HEK293T (cell line): Measurements from ENCODE around the gene SLC25A21.

Experiments used
- ARNT ChIP-seq: fragments of 450-650 bp; IDR thresholded peaks from 2 replicates; pipeline ENCODE4 v1.6.1; 2017; ENCODE audit warnings: mild to moderate bottlenecking
- BHLHE40 ChIP-seq: fragments of 450-650 bp; IDR thresholded peaks from 2 replicates; pipeline ENCODE4 v1.6.1; 2016; ENCODE audit warnings: mild to moderate bottlenecking, moderate library complexity, borderline replicate concordance
- FOXA1 ChIP-seq: fragments of 450-650 bp; IDR thresholded peaks from 2 replicates; pipeline ENCODE4 v1.6.1; 2016; ENCODE audit warnings: mild to moderate bottlenecking
- FOXK2 ChIP-seq: fragments of 450-650 bp; IDR thresholded peaks from 2 replicates; pipeline ENCODE4 v1.6.1; 2016; ENCODE audit warnings: mild to moderate bottlenecking
- FOXM1 ChIP-seq: fragments of 450-650 bp; IDR thresholded peaks from 2 replicates; pipeline ENCODE4 v1.6.1; 2017; ENCODE audit warnings: mild to moderate bottlenecking, borderline replicate concordance
- L3MBTL2 ChIP-seq: fragments of 450-650 bp; conservative IDR thresholded peaks from 2 replicates; pipeline ENCODE4 v1.6.1; 2016; ENCODE audit warnings: mild to moderate bottlenecking
- LEF1 ChIP-seq: fragments of 450-650 bp; IDR thresholded peaks from 2 replicates; pipeline ENCODE4 v1.6.1; 2017; ENCODE audit warnings: mild to moderate bottlenecking, borderline replicate concordance
- NFRKB ChIP-seq: fragments of 450-650 bp; IDR thresholded peaks from 2 replicates; pipeline ENCODE4 v1.6.1; 2016; ENCODE audit warnings: mild to moderate bottlenecking, moderate library complexity
- SP1 ChIP-seq: fragments of 450-650 bp; IDR thresholded peaks from 2 replicates; pipeline ENCODE4 v1.6.1; 2017
- SUZ12 ChIP-seq: fragments of 450-650 bp; IDR thresholded peaks from 2 replicates; pipeline ENCODE4 v1.6.1; 2016; ENCODE audit warnings: mild to moderate bottlenecking
- TARDBP ChIP-seq: fragments of 450-650 bp; IDR thresholded peaks from 2 replicates; pipeline ENCODE4 v1.6.1; 2016
- ZNF384 ChIP-seq: fragments of 450-650 bp; IDR thresholded peaks from 2 replicates; pipeline ENCODE4 v1.6.1; 2016

DNA sequence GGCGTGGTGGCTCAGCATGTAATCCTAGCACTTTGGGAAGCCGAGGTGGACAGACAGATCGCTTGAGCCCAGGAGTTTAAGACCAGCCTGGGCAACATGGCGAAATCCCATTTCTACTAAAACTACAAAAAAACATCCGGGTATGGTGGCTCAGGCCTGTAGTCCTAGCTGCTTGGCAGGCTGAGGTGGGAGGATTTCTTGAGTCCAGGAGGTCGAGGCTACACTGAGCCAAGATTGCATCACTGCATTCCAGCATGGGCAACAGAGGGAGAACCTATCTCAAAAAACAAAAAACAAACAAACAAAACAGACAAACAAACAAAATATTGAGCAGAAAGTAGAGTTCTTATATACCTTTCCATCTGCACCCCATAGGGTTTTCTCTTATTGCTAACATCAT lies 9.0 kb upstream of the SLC25A21 start:
- TF ChIP-seq SP1 (no peak), ZNF384 (no peak), TARDBP (no peak), ARNT (no peak), FOXA1 (no peak), BHLHE40 (no peak), FOXM1 (no peak), FOXK2 (no peak), L3MBTL2 (no peak), NFRKB (no peak), LEF1 (no peak), SUZ12 (no peak)
